Renal cortex interstitium (tissue), 11 donors: ENCODE measurements around the gene CEND1. TPM values are rescaled to one million over a fixed set of nuclear protein-coding genes. Genes with fewer than 3 reads are reported as not detected.

ENCODE experiments used
- DNase-seq, 11 donors: peaks; one replicate each; pipeline ENCODE4 v3.0.0-alpha.2; 2013; ENCODE audit warnings: low read depth in 9 of 11, low spot score in 4 of 11; ENCODE audit errors: extremely low read depth in 1 of 11
- polyA plus RNA-seq, 3 donors: library from polyadenylated mRNA; unstranded; fragments of 120-200 nt; gene quantifications; one replicate each; pipeline ENCODE4 v1.2.1, GENCODE V29; 2013; ENCODE audit not compliant: insufficient read length in 3 of 3

Gene CEND1
- polyA plus RNA-seq, 3 donors, result 0.37 to 0.70 (median 0.67) TPM

DNA sequence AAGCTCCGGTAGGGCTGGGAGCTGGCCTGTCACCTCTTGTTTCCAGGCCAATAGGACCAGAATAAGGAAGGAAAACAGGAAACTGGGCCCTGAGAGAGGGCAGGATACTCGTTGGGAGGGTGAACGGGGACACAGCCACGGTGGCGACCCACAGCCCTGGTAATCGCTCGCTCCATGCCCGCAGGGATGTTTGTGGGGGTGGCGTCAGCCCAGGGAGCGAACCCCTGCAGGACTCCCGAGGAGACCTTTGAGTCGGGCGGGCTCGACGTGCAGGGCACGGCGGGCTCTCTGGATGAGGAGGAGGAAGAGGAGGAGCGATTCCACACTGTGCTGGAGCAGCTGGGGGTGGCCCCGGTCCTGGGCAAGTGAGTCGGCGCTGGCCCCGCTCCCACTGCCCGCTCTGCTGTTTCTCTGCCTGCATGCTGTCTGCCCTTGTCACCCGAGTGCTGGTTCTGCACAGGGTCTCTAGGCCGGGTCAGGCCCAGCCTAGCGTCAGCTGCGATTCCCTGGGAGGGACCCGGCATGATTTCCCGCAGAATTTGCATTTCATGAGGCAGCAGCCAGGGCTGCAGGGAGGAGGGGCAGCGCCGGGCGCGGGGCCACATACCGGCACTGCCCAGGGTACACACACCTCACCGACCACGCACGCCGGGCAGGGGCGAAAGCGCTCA is 39.4 kb upstream of the CEND1 start:
- DNase-seq, result no peak

- DNase-seq, result no peak
Observed at GRCh38 chr11:828506-829175, 38.8 kb upstream of the CEND1 start.

GRCh38 chr11:827897-828192 is 38.0 kb upstream of the CEND1 start, which contains the start of gene CRACR2B:
Gene CRACR2B, plus strand, starts transcription at chr11:827919. Its CDS starts 689 bp downstream, at chr11:828608.
- no peak for DNase-seq

DNA sequence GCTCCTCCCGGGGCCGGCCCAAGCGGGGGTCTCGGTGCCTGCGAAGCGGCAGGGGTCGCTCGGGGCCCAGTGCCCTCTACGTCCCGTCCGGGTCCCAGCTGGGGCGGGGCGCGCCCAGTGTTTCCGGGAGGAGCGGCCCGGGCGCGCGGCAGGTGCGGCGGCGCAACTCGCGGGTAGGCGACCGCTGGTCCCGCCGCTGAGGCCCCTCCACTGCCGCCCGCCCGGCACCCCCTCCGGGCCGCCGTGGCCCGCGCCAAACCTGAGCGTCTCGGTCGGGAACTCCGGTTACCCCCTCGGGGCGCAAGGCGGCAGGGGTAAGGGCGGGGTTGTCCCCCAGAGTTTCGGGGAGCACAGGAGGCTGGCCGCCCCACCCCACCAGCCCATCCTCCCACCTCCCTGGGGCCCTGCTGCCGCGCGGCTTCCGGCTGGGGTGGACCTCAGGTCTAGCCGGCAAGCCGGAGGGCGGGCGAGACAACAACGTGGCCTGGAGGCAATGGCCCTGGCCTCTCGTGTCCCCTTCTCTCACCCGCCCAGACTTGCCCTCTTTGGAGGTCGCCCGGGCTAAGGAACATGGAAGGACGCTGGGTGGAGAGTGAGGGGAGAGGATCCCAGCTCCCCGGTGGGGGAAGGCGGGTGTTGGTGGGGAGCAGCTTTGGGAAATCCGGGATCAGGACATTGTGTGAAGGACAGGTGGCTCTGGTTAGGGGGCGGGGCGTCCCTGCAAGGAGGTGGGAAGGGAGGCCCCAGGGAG is 37.4 kb upstream of the CEND1 start:
- no peak for DNase-seq

DNA sequence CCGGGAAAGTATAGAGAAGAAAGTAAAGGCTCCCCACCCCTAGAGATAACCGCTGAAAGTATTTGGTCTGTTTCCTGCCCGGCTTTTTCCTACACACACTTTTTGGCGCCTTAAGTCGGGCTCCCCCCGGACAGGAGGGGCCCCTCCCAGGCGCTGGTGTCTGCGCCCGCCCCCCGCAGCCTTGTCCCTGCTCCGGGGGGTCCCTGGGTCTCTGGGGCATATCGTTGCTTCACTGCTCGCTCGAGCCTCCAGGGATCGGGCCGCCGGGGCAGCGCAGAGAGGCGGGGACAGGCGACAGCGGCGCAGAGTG is 36.9 kb upstream of the CEND1 start:
- no peak for DNase-seq

GRCh38 chr11:826227-826621 is 36.3 kb upstream of the CEND1 start:
- no peak for DNase-seq

DNA sequence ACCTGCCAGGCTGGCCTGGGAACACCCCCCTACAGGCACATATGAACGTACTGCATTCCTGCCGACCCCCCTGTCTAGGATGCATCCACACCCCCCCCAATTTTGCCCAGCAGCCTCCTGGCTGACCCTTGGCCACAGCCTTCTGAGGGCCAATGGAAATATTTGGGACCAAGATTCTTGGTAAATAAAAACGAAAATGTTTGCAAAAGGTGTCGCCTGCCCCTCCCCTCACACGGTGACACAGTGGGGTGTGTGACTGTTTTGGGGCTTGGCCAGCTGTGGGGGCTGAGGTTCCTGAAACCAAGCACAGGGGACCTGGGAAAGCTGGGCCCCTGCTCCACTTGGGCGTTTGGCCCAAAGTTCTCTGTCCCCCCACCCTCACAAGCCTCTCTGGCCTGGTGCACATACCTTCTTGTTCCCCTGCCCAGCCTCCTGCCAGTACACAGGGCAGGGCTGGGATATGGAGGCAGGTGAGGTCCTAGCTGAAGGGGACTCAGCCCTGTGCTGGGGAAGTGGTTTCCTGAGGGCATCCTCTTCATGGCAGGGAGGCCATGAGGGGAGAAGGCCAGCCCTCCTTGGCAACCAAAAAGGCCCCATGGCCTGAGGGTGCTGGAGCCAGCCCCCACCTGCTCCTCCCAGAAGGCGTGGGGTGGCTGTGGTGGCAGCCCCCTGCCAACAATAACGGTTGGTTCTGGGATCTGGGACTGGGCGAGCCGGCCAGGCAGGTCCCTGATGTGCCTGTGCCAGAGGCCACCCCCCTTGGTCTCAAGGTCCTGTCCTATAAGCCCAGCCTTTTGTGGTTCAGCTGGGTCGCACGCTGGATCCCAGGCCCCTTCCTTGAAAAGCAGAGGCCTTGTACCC is 35.7 kb upstream of the CEND1 start:
- no peak for DNase-seq

- DNase-seq, result no peak
Observed at GRCh38 chr11:824942-825341, 35.1 kb upstream of the CEND1 start.

GRCh38 chr11:824292-824880 is 34.5 kb upstream of the CEND1 start:
- no peak for DNase-seq

GRCh38 chr11:823441-824291 is 33.8 kb upstream of the CEND1 start:
- no peak for DNase-seq

DNA sequence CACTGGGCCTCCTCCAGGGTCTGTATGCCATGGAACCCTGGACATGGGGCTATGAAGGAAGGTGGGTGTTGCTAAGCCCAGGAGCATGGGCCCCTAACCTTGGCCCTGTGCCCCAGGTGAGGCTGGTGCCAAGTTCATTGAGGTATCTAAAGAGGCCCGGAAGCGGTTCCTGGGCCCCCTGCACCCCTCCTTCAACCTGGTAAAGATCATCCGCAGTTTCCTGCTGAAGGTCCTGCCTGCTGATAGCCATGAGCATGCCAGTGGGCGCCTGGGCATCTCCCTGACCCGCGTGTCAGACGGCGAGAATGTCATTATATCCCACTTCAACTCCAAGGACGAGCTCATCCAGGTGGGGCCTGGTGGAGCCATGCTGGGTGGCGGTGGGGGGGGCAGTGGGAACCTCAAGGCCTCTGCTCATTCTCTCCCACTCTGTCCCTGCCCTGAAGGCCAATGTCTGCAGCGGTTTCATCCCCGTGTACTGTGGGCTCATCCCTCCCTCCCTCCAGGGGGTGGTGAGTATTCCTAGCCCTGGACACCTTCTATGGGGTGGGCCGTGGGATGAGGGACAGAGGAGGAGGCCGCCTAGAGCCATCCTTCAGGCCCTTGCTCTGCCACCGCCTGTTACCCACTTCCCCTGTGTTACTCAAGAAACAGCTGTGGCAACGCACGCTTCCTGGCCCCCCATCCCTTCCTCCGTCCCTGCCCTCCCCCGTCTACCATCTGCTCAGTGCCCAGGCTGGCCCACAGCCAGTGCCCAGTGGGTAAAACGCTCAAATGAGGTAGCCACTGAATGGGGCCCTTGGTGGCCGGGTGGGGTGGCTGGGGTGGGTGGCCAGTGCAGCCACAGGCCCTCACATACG is 31.9 kb upstream of the CEND1 start:
- DNase-seq, result no peak

DNA sequence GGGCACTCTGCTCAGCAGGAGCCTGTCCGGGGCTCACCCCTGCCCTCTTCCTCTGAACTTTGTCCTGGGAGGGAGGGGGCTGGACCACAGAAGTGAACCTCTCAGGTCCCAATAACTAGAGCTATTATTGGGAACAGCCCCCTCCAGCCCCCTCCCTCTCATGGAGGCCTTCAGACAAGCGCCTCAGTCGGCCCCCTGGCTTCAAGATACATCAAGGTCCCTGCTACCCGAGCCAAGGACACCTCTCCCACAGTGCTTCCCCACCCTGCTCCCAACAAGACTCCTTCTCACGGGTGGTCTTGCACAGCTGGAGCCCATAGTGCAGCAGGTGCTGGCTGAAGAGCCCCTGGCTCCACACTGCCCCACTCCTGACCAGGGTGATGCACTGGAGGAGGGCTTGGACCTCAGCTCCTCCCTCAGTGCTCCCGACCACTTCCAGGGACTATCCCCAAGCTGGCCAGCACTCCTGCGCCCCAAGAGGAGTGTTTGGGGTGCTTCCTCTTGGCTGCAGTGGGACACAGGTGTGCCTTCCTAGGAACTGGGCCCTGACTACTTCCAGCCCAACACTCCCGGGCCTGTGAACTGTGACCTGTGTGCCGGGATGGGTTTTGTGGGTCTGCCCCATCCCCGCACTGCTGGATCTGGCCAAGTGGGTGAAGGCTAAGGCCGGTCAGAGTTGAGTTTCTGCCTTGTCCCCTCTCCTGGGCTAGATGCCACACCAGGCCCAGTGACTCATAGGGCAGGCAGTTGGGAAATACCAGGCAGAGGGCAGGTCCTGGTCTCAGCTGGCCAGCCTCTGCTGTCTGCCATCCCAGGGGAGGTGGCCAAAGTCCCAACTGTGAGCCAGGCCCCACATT is 31.0 kb upstream of the CEND1 start:
- DNase-seq, result no peak

GRCh38 chr11:819943-820649 is 30.2 kb upstream of the CEND1 start:
- peak in 1 of 11 donors; percentile 72 for DNase-seq

- DNase-seq, result peak in 6 of 11 donors; percentile 74 to 86 (median 84)
Observed at GRCh38 chr11:819129-819931, 29.4 kb upstream of the CEND1 start.
